GM19455 (cell line): Measurements from ENCODE around the gene CEMIP.
"Not testable (repeated sequence)": the region's sequence is repeated elsewhere in the genome, so short reads cannot be mapped to it uniquely, and the experiment has no call there.

Experiments used
- ATAC-seq: cut with Tn5 transposase; IDR thresholded peaks from one replicate; pipeline ENCODE4 v1.9.1; 2021; ENCODE audit not compliant: unreplicated experiment

The CEMIP gene

GRCh38 chr15:80945605-80946004 lies 166.4 kb downstream of the CEMIP start:
- ATAC-seq, result no peak

DNA sequence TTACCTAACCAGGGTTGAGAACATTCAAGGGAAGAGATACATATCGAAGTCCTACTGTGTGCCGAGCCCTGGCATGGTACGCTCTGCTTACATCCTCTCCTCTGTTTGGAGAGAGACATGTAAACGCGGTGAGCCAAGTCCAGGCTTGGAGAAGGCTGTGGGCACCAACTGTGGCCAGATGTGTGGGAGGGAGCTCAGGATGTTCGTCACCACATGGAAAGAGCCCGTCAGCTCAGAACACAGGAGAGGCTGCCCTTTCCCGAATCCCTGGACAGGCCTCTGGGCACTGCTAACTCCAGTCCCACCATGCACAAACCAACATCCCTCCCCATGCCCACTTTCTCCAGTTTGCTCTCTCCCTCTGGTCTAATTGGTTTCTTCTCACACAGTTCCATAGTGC lies 167.4 kb downstream of the CEMIP start:
- ATAC-seq, result no peak

DNA sequence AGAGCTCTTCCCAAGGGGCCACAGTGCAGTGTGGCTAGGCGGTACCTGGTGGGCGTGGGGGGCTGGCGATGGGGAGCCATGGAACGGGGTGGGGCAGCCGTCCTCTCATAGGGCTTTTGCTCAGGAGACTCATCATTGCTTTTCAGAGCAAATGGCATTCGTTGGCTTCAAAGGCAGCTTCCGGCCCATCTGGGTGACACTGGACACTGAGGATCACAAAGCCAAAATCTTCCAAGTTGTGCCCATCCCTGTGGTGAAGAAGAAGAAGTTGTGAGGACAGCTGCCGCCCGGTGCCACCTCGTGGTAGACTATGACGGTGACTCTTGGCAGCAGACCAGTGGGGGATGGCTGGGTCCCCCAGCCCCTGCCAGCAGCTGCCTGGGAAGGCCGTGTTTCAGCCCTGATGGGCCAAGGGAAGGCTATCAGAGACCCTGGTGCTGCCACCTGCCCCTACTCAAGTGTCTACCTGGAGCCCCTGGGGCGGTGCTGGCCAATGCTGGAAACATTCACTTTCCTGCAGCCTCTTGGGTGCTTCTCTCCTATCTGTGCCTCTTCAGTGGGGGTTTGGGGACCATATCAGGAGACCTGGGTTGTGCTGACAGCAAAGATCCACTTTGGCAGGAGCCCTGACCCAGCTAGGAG lies 169.6 kb downstream of the CEMIP start:
- no peak for ATAC-seq

DNA sequence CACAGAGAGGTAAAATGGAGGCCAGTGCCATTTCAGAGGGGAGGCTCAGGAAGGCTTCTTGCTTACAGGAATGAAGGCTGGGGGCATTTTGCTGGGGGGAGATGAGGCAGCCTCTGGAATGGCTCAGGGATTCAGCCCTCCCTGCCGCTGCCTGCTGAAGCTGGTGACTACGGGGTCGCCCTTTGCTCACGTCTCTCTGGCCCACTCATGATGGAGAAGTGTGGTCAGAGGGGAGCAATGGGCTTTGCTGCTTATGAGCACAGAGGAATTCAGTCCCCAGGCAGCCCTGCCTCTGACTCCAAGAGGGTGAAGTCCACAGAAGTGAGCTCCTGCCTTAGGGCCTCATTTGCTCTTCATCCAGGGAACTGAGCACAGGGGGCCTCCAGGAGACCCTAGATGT lies 170.6 kb downstream of the CEMIP start:
- no peak for ATAC-seq

DNA sequence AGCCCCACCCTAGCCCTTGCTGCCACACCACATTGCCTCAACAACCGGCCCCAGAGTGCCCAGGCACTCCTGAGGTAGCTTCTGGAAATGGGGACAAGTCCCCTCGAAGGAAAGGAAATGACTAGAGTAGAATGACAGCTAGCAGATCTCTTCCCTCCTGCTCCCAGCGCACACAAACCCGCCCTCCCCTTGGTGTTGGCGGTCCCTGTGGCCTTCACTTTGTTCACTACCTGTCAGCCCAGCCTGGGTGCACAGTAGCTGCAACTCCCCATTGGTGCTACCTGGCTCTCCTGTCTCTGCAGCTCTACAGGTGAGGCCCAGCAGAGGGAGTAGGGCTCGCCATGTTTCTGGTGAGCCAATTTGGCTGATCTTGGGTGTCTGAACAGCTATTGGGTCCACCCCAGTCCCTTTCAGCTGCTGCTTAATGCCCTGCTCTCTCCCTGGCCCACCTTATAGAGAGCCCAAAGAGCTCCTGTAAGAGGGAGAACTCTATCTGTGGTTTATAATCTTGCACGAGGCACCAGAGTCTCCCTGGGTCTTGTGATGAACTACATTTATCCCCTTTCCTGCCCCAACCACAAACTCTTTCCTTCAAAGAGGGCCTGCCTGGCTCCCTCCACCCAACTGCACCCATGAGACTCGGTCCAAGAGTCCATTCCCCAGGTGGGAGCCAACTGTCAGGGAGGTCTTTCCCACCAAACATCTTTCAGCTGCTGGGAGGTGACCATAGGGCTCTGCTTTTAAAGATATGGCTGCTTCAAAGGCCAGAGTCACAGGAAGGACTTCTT lies 171.3 kb downstream of the CEMIP start:
- no peak for ATAC-seq

DNA sequence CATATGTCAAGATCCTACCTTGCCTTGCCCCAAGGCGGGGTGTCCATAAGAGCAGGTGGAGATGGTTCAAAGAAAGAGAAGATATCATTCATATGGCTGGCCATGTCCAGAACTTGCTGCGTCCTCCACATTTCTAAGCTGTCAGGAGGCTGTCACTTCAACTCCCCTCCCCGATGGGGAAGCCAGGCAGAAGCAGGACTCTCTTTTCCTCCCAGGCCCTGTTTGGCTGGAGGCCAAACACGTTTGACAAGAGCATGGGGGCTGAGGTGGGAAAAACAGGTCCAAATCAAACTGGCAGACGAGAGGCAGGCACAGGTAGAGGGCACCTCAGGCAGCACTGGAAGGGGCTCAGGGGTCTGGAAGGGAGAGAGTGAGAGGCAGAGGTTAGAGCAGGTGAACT lies 172.8 kb downstream of the CEMIP start:
- no peak for ATAC-seq

- no peak for ATAC-seq
These were observed 174.1 kb downstream of the CEMIP start for GRCh38 chr15:80953001-80953952.

- no peak for ATAC-seq
These were observed 175.0 kb downstream of the CEMIP start for GRCh38 chr15:80953953-80954778.

GRCh38 chr15:80955571-80956452 lies 176.6 kb downstream of the CEMIP start:
- ATAC-seq, result not testable (repeated sequence)

DNA sequence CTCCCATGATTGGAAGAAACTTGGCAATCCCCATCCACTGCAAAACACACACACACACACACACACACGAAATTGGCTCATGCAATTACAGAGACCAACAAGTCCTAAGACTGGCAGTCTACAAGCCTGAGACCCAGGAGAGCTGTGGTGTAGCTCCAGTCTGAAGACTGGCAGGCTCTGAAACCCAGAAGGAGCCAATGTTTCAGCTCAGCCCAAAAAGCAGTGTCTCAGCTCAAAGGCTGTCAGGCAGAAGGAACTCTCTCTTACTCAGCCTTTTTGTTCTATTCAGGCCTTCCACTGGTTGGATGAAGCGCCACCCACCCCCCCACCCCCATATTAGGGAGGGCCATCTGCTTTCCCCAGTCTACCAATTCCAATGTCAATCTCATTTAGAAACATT lies 178.4 kb downstream of the CEMIP start:
- ATAC-seq, result no peak

DNA sequence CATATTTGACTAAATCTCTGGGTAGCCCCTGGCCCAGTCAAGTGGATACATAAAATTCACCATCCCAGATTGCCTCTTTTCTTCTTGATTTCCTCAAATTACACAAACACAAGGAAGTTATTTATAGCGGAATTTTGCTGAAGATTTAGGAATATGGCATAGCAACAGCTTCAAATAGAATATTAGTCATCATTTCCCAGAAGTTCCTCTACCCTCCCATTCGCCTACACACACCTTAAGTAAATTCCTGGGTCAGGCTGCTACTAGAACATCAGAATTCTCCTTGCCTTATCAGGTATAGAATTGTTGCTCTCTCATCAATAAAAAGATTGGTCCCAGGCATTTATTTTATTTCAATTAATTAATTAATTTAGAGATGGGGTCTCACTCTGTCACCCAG lies 178.8 kb downstream of the CEMIP start:
- ATAC-seq, result no peak

DNA sequence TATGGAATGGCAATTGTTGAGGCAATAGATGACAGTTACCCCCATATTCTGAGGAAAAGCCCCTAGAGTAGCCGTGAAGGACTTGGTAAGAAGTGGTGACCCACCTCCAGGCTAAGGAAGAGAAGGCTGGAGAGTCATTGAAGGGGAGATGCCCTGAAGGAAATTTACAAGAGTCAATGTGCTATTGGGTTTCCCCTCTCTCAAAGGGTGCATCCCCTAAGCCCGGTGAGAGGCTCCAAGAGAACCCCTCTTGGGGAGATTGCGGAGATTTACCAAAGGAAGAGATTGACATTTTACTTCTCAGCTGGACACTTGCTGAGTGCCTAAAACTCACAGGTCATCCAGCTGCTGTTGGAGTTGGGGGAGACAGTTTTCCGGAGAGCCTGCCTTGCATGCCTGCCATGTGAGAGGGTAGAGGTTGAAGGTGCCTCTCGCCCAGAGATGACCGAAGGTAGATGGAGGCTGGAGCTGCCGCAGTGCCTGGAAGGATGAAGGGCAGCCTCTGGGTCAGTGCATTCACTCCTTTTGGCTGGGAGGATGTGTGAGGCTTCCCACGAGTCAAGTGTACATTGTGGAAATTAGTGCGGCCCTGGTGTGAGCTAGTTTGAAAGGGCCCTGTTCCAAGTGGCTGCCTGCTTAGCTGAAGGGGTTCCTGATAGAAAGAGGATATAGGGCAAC lies 179.8 kb downstream of the CEMIP start:
- no peak for ATAC-seq

GRCh38 chr15:80965454-80965853 lies 186.3 kb downstream of the CEMIP start:
- not testable (repeated sequence) for ATAC-seq

GRCh38 chr15:80966431-80967197 lies 187.4 kb downstream of the CEMIP start:
- no peak for ATAC-seq

DNA sequence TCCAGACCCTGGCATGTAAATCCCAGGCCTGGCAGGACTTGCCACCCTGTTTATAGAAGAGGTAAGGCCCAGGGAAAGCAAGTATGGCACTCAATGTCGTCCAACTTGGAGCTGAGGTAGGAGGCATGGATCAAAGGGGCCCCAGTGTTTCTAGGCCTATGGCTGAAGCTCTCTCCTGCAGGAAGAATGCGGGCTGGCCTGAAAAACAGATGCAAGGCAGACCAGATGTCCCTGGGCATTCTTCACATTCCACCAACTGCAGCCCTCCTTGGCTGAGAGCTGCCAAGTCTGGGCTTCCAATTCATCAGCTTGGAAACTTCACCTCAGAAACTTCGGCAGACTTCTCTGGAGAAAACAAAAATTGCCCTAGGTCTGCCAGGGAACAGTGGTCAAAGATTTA lies 188.3 kb downstream of the CEMIP start:
- ATAC-seq, result no peak

DNA sequence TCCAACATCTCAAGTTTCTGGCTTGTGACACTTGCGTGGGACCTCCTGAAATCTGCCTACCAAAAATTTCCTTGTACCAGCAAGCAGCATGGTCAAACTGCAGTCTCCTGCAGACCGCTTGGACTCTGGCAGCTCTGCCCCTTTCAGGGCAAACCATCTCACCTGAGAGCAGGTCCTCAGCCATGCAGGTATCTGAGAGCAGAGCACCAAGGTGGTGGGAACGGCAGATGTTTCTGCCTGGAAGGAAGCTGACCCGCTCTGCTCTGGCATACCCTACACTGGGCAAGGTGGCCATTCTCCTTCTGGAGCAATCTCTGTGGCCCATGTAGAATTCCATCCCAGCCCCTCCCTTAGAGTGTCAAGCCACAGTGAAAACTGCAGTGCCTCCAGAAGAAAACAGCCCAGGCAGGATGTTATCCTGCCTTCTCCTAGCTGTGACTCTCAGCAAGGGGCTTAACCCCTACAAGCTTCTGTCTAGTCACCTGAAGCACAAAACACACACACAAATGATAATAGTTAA lies 188.9 kb downstream of the CEMIP start:
- ATAC-seq, result no peak

DNA sequence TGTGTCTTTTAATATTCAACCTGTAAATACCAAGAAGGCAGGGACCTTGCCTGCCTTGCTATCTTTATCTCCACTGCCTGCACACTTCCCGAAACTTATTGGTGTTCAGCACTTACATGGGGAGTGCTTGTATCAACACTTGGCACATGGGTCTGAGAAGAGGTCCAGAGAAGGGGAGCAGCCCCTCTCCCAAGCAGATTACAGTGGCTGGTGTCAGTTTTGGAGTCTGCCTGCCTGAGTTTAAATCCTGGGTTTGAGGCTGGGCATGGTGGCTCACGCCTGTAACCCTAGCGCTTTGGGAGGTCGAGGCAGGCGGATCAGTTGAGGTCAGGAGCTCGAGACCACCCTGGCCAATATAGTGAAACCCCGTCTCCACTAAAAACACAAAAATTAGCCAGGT lies 190.1 kb downstream of the CEMIP start:
- ATAC-seq, result no peak

DNA sequence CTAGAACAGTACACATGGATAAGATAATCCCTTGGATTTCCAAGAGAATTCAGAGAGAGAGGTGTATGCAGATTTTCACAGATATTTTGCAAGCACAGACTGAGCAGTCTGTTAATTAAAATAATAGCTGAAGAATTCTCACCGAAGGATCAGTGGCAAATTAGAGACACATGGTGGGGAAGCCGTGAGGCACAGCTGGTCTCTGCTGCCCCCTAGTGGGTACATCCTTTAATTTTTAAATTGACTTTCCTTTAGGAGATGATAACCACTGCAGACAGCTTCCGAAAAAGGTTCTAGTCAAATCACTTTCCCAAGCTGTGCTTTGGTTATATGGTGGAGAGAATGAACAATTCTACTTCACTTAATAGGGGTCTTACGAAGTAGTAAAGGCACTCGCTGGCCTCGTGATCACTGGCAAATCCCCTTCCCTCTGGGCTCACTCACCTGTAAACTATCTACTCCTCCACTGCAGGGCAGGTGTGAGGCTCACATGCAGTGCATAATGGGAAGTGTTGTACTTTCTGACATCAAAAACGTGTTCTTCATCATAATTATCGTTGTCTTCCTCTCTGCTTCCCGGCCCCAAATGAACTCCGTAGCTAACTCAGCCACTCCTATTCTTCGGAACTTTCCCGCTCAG lies 191.0 kb downstream of the CEMIP start:
- ATAC-seq, result no peak
